GM23338 (cell line): ENCODE data around the gene KLHL17.

Experiments
- CREB1 ChIP-seq: fragments of 250-450 bp; sonication (Bioruptor Pico); IDR thresholded peaks from 2 replicates; pipeline ENCODE4 v1.5.0; 2020; ENCODE audit warnings: low read depth, mild to moderate bottlenecking, moderate library complexity
- EZH2 ChIP-seq: fragments of 200-600 bp; sonication (generic); IDR thresholded peaks from one replicate; pipeline ENCODE4 v1.8.0; 2017; ENCODE audit warnings: antibody characterized with exemption, mild to moderate bottlenecking, low read depth; ENCODE audit not compliant: unreplicated experiment
- EZH2phosphoT487 ChIP-seq: fragments of 200-600 bp; sonication (generic); IDR thresholded peaks from one replicate; pipeline ENCODE4 v1.8.1; 2018; ENCODE audit warnings: antibody characterized with exemption; ENCODE audit not compliant: unreplicated experiment
- JUNB ChIP-seq: IDR thresholded peaks from one replicate; pipeline ENCODE4 v1.6.1; 2016; ENCODE audit warnings: antibody characterized with exemption; ENCODE audit not compliant: unreplicated experiment
- POLR2AphosphoS5 ChIP-seq: IDR thresholded peaks from 2 replicates; pipeline ENCODE4 v1.6.1; 2016; ENCODE audit warnings: antibody characterized with exemption, low read depth
- ZNF114 ChIP-seq: fragments of 250-450 bp; sonication (Bioruptor Pico); IDR thresholded peaks from 2 replicates; pipeline ENCODE4 v1.5.0; 2020; ENCODE audit warnings: mild to moderate bottlenecking, moderate library complexity
- ZNF331 ChIP-seq: fragments of 250-450 bp; sonication (Bioruptor Pico); IDR thresholded peaks from 2 replicates; pipeline ENCODE4 v1.5.0; 2020; ENCODE audit warnings: low read depth, mild to moderate bottlenecking, moderate library complexity
- TF ChIP-seq, protein P1 (sequence below), 2 experiments: fragments of 200-600 bp in 1 of 2; sonication (generic) in 1 of 2; conservative IDR thresholded peaks; 2 replicates each; pipeline versions ENCODE4 v1.5.1 to v1.6.1; 2016 to 2017; ENCODE audit warnings: antibody characterized with exemption in 2 of 2, low read depth in 2 of 2, mild to moderate bottlenecking in 2 of 2, moderate library complexity in 1 of 2
- TF ChIP-seq, protein P2 (sequence below): IDR thresholded peaks from one replicate; pipeline ENCODE4 v1.6.1; 2018; ENCODE audit warnings: antibody characterized with exemption; ENCODE audit not compliant: unreplicated experiment
- TF ChIP-seq, protein P3 (sequence below): IDR thresholded peaks from 2 replicates; pipeline ENCODE4 v1.6.1; 2016; ENCODE audit warnings: antibody characterized with exemption

GRCh38 chr1:959731-960362 is 537 bp upstream of the KLHL17 start:
- TF ChIP-seq, protein P1, sequence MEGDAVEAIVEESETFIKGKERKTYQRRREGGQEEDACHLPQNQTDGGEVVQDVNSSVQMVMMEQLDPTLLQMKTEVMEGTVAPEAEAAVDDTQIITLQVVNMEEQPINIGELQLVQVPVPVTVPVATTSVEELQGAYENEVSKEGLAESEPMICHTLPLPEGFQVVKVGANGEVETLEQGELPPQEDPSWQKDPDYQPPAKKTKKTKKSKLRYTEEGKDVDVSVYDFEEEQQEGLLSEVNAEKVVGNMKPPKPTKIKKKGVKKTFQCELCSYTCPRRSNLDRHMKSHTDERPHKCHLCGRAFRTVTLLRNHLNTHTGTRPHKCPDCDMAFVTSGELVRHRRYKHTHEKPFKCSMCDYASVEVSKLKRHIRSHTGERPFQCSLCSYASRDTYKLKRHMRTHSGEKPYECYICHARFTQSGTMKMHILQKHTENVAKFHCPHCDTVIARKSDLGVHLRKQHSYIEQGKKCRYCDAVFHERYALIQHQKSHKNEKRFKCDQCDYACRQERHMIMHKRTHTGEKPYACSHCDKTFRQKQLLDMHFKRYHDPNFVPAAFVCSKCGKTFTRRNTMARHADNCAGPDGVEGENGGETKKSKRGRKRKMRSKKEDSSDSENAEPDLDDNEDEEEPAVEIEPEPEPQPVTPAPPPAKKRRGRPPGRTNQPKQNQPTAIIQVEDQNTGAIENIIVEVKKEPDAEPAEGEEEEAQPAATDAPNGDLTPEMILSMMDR (conservative IDR thresholded peaks at IDR 0.05; ENCODE audit: low read depth in 2 of 2), result no peak
- no peak for TF ChIP-seq EZH2phosphoT487
- TF ChIP-seq EZH2, result no peak
- TF ChIP-seq POLR2AphosphoS5, result no peak
- TF ChIP-seq CREB1, result no peak
- TF ChIP-seq, protein P2, sequence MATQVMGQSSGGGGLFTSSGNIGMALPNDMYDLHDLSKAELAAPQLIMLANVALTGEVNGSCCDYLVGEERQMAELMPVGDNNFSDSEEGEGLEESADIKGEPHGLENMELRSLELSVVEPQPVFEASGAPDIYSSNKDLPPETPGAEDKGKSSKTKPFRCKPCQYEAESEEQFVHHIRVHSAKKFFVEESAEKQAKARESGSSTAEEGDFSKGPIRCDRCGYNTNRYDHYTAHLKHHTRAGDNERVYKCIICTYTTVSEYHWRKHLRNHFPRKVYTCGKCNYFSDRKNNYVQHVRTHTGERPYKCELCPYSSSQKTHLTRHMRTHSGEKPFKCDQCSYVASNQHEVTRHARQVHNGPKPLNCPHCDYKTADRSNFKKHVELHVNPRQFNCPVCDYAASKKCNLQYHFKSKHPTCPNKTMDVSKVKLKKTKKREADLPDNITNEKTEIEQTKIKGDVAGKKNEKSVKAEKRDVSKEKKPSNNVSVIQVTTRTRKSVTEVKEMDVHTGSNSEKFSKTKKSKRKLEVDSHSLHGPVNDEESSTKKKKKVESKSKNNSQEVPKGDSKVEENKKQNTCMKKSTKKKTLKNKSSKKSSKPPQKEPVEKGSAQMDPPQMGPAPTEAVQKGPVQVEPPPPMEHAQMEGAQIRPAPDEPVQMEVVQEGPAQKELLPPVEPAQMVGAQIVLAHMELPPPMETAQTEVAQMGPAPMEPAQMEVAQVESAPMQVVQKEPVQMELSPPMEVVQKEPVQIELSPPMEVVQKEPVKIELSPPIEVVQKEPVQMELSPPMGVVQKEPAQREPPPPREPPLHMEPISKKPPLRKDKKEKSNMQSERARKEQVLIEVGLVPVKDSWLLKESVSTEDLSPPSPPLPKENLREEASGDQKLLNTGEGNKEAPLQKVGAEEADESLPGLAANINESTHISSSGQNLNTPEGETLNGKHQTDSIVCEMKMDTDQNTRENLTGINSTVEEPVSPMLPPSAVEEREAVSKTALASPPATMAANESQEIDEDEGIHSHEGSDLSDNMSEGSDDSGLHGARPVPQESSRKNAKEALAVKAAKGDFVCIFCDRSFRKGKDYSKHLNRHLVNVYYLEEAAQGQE, result no peak
- no peak for TF ChIP-seq JUNB
- TF ChIP-seq, protein P3, sequence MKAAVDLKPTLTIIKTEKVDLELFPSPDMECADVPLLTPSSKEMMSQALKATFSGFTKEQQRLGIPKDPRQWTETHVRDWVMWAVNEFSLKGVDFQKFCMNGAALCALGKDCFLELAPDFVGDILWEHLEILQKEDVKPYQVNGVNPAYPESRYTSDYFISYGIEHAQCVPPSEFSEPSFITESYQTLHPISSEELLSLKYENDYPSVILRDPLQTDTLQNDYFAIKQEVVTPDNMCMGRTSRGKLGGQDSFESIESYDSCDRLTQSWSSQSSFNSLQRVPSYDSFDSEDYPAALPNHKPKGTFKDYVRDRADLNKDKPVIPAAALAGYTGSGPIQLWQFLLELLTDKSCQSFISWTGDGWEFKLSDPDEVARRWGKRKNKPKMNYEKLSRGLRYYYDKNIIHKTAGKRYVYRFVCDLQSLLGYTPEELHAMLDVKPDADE, result no peak
- no peak for TF ChIP-seq ZNF331 (CRISPR knock-in tag)
- TF ChIP-seq ZNF114 (CRISPR knock-in tag), result no peak
